ENCODE results near the gene ARHGAP32.

- no peak for TF ChIP-seq EZH2phosphoT487 (conservative IDR thresholded peaks at IDR 0.05; ENCODE audit: low read length)
- no peak for TF ChIP-seq CTCF (IDR thresholded peaks at IDR 0.05; ENCODE audit: insufficient read depth, low read length, poor library complexity, severe bottlenecking)
These were observed 260.5 kb downstream of the ARHGAP32 start for GRCh38 chr11:128931668-128932067.
